Activated naive CD8-positive, alpha-beta T cell treated with anti-CD3 and anti-CD28 coated beads, Interleukin-2, amount 10 ng/mL, durations not matched to agents 7 days and 5 days (primary cell): ENCODE measurements around the gene ZFYVE9. TPM values are rescaled to one million over a fixed set of nuclear protein-coding genes. Genes with fewer than 3 reads are reported as not detected.

Experiments used
- ATAC-seq: fragments of 150-1000 bp; cut with Tn5 transposase; one replicate; pipeline ENCODE4 v1.10.0; 2021; ENCODE audit warnings: low read depth, moderate library complexity
- POLR2A ChIA-PET: fragments of 350-600 bp; sonication (Branson Sonifier 250); formaldehyde crosslinking; loops from one replicate; lab custom pipeline; 2021; ENCODE audit warnings: antibody characterized with exemption; lab: Charles Lee
- DNase-seq: peaks from one replicate; pipeline ENCODE4 v3.0.0; 2021
- H3K27ac Mint-ChIP-seq: one replicate; pipeline ENCODE4 v1.8.0; 2022; ENCODE audit warnings: mild to moderate bottlenecking, mixed read lengths
- H3K27me3 Mint-ChIP-seq: one replicate; pipeline ENCODE4 v1.8.0; 2022; ENCODE audit warnings: mild to moderate bottlenecking, moderate library complexity, mixed read lengths
- H3K36me3 Mint-ChIP-seq: one replicate; pipeline ENCODE4 v1.8.0; 2021; ENCODE audit warnings: mild to moderate bottlenecking, mixed read lengths
- H3K4me1 Mint-ChIP-seq: one replicate; pipeline ENCODE4 v1.8.0; 2021; ENCODE audit warnings: mixed read lengths
- H3K4me3 Mint-ChIP-seq: one replicate; pipeline ENCODE4 v1.8.0; 2022; ENCODE audit warnings: mild to moderate bottlenecking, moderate library complexity, mixed read lengths
- H3K9me3 Mint-ChIP-seq: one replicate; pipeline ENCODE4 v1.8.0; 2021; ENCODE audit warnings: mixed read lengths
- total RNA-seq, 2 experiments: library from RNA; stranded (reverse); gene quantifications; one replicate each; pipeline ENCODE4 v1.2.3, GENCODE V29; 2021

The ZFYVE9 gene
- total RNA-seq, 2 experiments from 2014 or later: 4.5 to 5.5 TPM

GRCh38 chr1:52225174-52225573 lies 83.3 kb downstream of the ZFYVE9 start:
- POLR2A ChIA-PET: no interaction called here
- Mint-ChIP-seq H3K27me3 (peaks cover 1% of the 10 kb centered on the region), H3K9me3 (peaks cover 23% of the 10 kb centered on the region), H3K4me3 (no peak overlapping the region), H3K27ac (no peak overlapping the region), H3K36me3 (peaks cover 4% of the 10 kb centered on the region), H3K4me1 (peaks cover 1% of the 10 kb centered on the region)
- no peak for ATAC-seq
- no peak for DNase-seq

- no peak for ATAC-seq
- no peak overlapping the region for H3K4me3 Mint-ChIP-seq
- H3K36me3 Mint-ChIP-seq: peaks cover 4% of the 10 kb centered on the region
- POLR2A ChIA-PET: no interaction called here
- no peaks in the 10 kb centered on the region for H3K27me3 Mint-ChIP-seq
- DNase-seq: no peak
- peaks cover 11% of the 10 kb centered on the region for H3K9me3 Mint-ChIP-seq
- peaks cover 1% of the 10 kb centered on the region for H3K4me1 Mint-ChIP-seq
- no peak overlapping the region for H3K27ac Mint-ChIP-seq
Measured at GRCh38 chr1:52229494-52229893, 87.6 kb downstream of the ZFYVE9 start.

- Mint-ChIP-seq H3K9me3 (no peaks in the 10 kb centered on the region), H3K4me3 (no peak overlapping the region), H3K36me3 (no peaks in the 10 kb centered on the region), H3K27me3 (no peaks in the 10 kb centered on the region), H3K27ac (no peak overlapping the region), H3K4me1 (peaks cover 3% of the 10 kb centered on the region)
- POLR2A ChIA-PET: no interaction called here
- ATAC-seq (no peak), DNase-seq (no peak)
Measured at GRCh38 chr1:52233463-52233862, 91.6 kb downstream of the ZFYVE9 start.

- Mint-ChIP-seq H3K4me3 (no peak overlapping the region), H3K9me3 (no peaks in the 10 kb centered on the region), H3K27me3 (no peaks in the 10 kb centered on the region), H3K27ac (no peak overlapping the region), H3K4me1 (peaks cover 4% of the 10 kb centered on the region), H3K36me3 (no peaks in the 10 kb centered on the region)
- POLR2A ChIA-PET: no interaction called here
- no peak for DNase-seq
- no peak for ATAC-seq
Measured at GRCh38 chr1:52234014-52234413, 92.1 kb downstream of the ZFYVE9 start.

GRCh38 chr1:52234708-52235107 lies 92.8 kb downstream of the ZFYVE9 start:
- H3K4me1 Mint-ChIP-seq: peaks cover 4% of the 10 kb centered on the region
- H3K27me3 Mint-ChIP-seq: no peaks in the 10 kb centered on the region
- H3K4me3 Mint-ChIP-seq: no peak overlapping the region
- H3K27ac Mint-ChIP-seq: no peak overlapping the region
- no peaks in the 10 kb centered on the region for H3K9me3 Mint-ChIP-seq
- ATAC-seq (no peak), DNase-seq (no peak)
- POLR2A ChIA-PET: no interaction called here
- H3K36me3 Mint-ChIP-seq: no peaks in the 10 kb centered on the region

GRCh38 chr1:52235646-52236045 lies 93.8 kb downstream of the ZFYVE9 start:
- Mint-ChIP-seq H3K36me3 (no peaks in the 10 kb centered on the region), H3K27me3 (no peaks in the 10 kb centered on the region), H3K9me3 (no peaks in the 10 kb centered on the region), H3K4me3 (no peak overlapping the region), H3K4me1 (peaks cover 3% of the 10 kb centered on the region), H3K27ac (no peak overlapping the region)
- POLR2A ChIA-PET: no interaction called here
- DNase-seq (no peak), ATAC-seq (no peak)

- DNase-seq (no peak), ATAC-seq (no peak)
- Mint-ChIP-seq H3K4me3 (no peak overlapping the region), H3K4me1 (peaks cover 3% of the 10 kb centered on the region), H3K9me3 (no peaks in the 10 kb centered on the region), H3K36me3 (no peaks in the 10 kb centered on the region), H3K27ac (no peak overlapping the region), H3K27me3 (no peaks in the 10 kb centered on the region)
- POLR2A ChIA-PET: no interaction called here
Measured at GRCh38 chr1:52237430-52237829, 95.5 kb downstream of the ZFYVE9 start.

GRCh38 chr1:52238474-52238873 lies 96.6 kb downstream of the ZFYVE9 start:
- H3K4me3 Mint-ChIP-seq: no peak overlapping the region
- no peak overlapping the region for H3K27ac Mint-ChIP-seq
- no peaks in the 10 kb centered on the region for H3K27me3 Mint-ChIP-seq
- no peaks in the 10 kb centered on the region for H3K9me3 Mint-ChIP-seq
- peaks cover 3% of the 10 kb centered on the region for H3K4me1 Mint-ChIP-seq
- no peaks in the 10 kb centered on the region for H3K36me3 Mint-ChIP-seq
- DNase-seq (no peak), ATAC-seq (no peak)
- POLR2A ChIA-PET: no interaction called here

- H3K4me1 Mint-ChIP-seq: peaks cover 3% of the 10 kb centered on the region
- DNase-seq (no peak), ATAC-seq (no peak)
- no peaks in the 10 kb centered on the region for H3K9me3 Mint-ChIP-seq
- H3K27ac Mint-ChIP-seq: no peak overlapping the region
- no peaks in the 10 kb centered on the region for H3K36me3 Mint-ChIP-seq
- POLR2A ChIA-PET: no interaction called here
- H3K27me3 Mint-ChIP-seq: no peaks in the 10 kb centered on the region
- no peak overlapping the region for H3K4me3 Mint-ChIP-seq
Measured at GRCh38 chr1:52238887-52239707, 97.2 kb downstream of the ZFYVE9 start.

GRCh38 chr1:52239708-52240001 lies 97.8 kb downstream of the ZFYVE9 start:
- ATAC-seq: no peak
- Mint-ChIP-seq H3K4me3 (no peak overlapping the region), H3K27me3 (no peaks in the 10 kb centered on the region), H3K9me3 (no peaks in the 10 kb centered on the region), H3K27ac (no peak overlapping the region), H3K4me1 (peaks cover 3% of the 10 kb centered on the region), H3K36me3 (no peaks in the 10 kb centered on the region)
- DNase-seq: no peak
- POLR2A ChIA-PET: no interaction called here

GRCh38 chr1:52240592-52241210 lies 98.8 kb downstream of the ZFYVE9 start:
- no peaks in the 10 kb centered on the region for H3K9me3 Mint-ChIP-seq
- ATAC-seq (no peak), DNase-seq (no peak)
- H3K27me3 Mint-ChIP-seq: no peaks in the 10 kb centered on the region
- H3K4me1 Mint-ChIP-seq: peaks cover 3% of the 10 kb centered on the region
- H3K4me3 Mint-ChIP-seq: no peak overlapping the region
- no peaks in the 10 kb centered on the region for H3K36me3 Mint-ChIP-seq
- no peak overlapping the region for H3K27ac Mint-ChIP-seq
- POLR2A ChIA-PET: no interaction called here

GRCh38 chr1:52243221-52243987 lies 101.5 kb downstream of the ZFYVE9 start:
- Mint-ChIP-seq H3K9me3 (no peaks in the 10 kb centered on the region), H3K36me3 (no peaks in the 10 kb centered on the region), H3K4me1 (peaks cover 1% of the 10 kb centered on the region), H3K27ac (no peak overlapping the region), H3K4me3 (no peak overlapping the region), H3K27me3 (no peaks in the 10 kb centered on the region)
- DNase-seq: no peak
- no peak for ATAC-seq
- POLR2A ChIA-PET: no interaction called here

GRCh38 chr1:52249831-52250230 lies 107.9 kb downstream of the ZFYVE9 start:
- no peak for DNase-seq
- POLR2A ChIA-PET: no interaction called here
- no peaks in the 10 kb centered on the region for H3K4me1 Mint-ChIP-seq
- H3K4me3 Mint-ChIP-seq: no peak overlapping the region
- ATAC-seq: no peak
- H3K9me3 Mint-ChIP-seq: peaks cover 1% of the 10 kb centered on the region
- H3K36me3 Mint-ChIP-seq: peaks cover 6% of the 10 kb centered on the region
- H3K27ac Mint-ChIP-seq: no peak overlapping the region
- no peaks in the 10 kb centered on the region for H3K27me3 Mint-ChIP-seq

GRCh38 chr1:52253421-52253820 lies 111.5 kb downstream of the ZFYVE9 start:
- Mint-ChIP-seq H3K9me3 (peaks cover 1% of the 10 kb centered on the region), H3K4me1 (no peaks in the 10 kb centered on the region), H3K27ac (no peak overlapping the region), H3K4me3 (no peak overlapping the region), H3K36me3 (peaks cover 6% of the 10 kb centered on the region), H3K27me3 (no peaks in the 10 kb centered on the region)
- DNase-seq: no peak
- no peak for ATAC-seq
- POLR2A ChIA-PET: no interaction called here
